ENCODE measurements around the gene THAP12. TPM values are rescaled to one million over a fixed set of nuclear protein-coding genes. Genes with fewer than 3 reads are reported as not detected.

Gene THAP12
- total RNA-seq, 2 donors from 2014 or later = 39.6 to 46.2 TPM

DNA sequence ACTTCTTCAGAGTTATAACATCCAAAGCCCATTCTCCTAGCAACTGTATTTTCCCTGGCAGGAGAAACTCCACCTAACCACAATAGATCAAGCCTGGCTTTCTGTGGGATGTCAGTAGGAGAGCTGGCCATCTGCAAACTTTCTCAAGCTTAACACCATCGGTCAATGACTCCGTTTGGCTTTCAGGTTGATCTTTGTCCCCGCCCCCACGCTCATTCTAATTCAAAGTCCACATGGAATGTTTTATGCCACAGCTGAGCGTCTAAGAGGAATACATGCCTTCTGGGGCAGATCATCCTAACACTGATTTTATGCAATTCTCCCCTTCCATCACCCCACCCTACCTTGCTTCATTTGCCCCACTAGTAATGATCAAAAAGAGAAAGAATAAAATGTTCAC is 5.0 kb upstream of the THAP12 start:
- Mint-ChIP-seq H3K36me3 (ENCODE audit: low read depth) (peaks cover 5% of the 10 kb centered on the region), H3K27ac (no peak overlapping the region), H3K4me1 (peaks cover 22% of the 10 kb centered on the region), H3K4me3 (no peak overlapping the region), H3K27me3 (ENCODE audit: insufficient read depth) (peaks cover 12% of the 10 kb centered on the region), H3K9me3 (no peaks in the 10 kb centered on the region)
- H3K27ac ChIP-seq (ENCODE audit: low read depth, low read length) = no peak overlapping the region
- no peak overlapping the region for H3K9ac ChIP-seq (ENCODE audit: extremely low read depth, low read length, poor library complexity, severe bottlenecking)
- H3K36me3 ChIP-seq (ENCODE audit: control insufficient read depth, insufficient read depth, low read length) = no peaks in the 10 kb centered on the region
- no peak for DNase-seq
- no peaks in the 10 kb centered on the region for H3K27me3 ChIP-seq (ENCODE audit: control insufficient read depth, insufficient read depth, low read length, poor library complexity, severe bottlenecking)
- no peak overlapping the region for H3K4me3 ChIP-seq (ENCODE audit: low read length)
- TF ChIP-seq, protein P1, sequence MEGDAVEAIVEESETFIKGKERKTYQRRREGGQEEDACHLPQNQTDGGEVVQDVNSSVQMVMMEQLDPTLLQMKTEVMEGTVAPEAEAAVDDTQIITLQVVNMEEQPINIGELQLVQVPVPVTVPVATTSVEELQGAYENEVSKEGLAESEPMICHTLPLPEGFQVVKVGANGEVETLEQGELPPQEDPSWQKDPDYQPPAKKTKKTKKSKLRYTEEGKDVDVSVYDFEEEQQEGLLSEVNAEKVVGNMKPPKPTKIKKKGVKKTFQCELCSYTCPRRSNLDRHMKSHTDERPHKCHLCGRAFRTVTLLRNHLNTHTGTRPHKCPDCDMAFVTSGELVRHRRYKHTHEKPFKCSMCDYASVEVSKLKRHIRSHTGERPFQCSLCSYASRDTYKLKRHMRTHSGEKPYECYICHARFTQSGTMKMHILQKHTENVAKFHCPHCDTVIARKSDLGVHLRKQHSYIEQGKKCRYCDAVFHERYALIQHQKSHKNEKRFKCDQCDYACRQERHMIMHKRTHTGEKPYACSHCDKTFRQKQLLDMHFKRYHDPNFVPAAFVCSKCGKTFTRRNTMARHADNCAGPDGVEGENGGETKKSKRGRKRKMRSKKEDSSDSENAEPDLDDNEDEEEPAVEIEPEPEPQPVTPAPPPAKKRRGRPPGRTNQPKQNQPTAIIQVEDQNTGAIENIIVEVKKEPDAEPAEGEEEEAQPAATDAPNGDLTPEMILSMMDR (conservative IDR thresholded peaks at IDR 0.05) = no peak
- WGBS, 2 experiments (ENCODE audit: insufficient coverage in 1 of 2, insufficient read length in 1 of 2) = 71 to 100% methylated on average over 3 to 5 of the region's 5 CpGs
- H3K4me1 ChIP-seq (ENCODE audit: control insufficient read depth, insufficient read depth, low read length) = peaks cover 3% of the 10 kb centered on the region
- no peaks in the 10 kb centered on the region for H3K9me3 ChIP-seq (ENCODE audit: control insufficient read depth, low read length)

DNA sequence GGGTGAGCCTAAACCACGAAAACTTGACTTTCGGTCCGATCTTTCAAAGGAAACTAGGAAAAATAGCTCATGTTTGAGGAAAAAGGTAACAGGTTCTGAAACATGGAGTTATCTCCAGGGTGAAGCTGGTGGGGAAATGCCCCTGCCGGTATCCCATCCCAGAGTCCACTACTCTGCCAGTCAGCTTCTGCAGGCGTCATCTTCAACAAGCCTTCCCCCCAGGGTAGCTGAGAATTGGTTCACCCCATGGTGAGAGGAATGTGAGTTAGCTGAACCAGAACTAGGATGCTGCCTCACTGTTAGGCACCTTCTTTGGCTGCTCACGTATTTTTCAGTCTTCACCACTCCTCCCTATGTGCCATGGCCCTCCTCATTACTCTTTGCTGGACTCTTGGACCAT is 1.3 kb upstream of the THAP12 start:
- 83 to 89% methylated on average over 4 to 6 of the region's 6 CpGs for WGBS, 2 experiments (ENCODE audit: insufficient coverage in 1 of 2, insufficient read length in 1 of 2)
- peaks cover 5% of the 10 kb centered on the region for H3K36me3 Mint-ChIP-seq (ENCODE audit: low read depth)
- H3K4me3 ChIP-seq (ENCODE audit: low read length) = peak overlapping the region; percentile 98
- H3K27me3 Mint-ChIP-seq (ENCODE audit: insufficient read depth) = peaks cover 12% of the 10 kb centered on the region
- peaks cover 3% of the 10 kb centered on the region for H3K4me1 ChIP-seq (ENCODE audit: control insufficient read depth, insufficient read depth, low read length)
- peaks cover 30% of the 10 kb centered on the region for H3K4me1 Mint-ChIP-seq
- TF ChIP-seq, protein P1 (conservative IDR thresholded peaks at IDR 0.05) = no peak
- no peaks in the 10 kb centered on the region for H3K9me3 Mint-ChIP-seq
- no peak overlapping the region for H3K27ac Mint-ChIP-seq
- H3K36me3 ChIP-seq (ENCODE audit: control insufficient read depth, insufficient read depth, low read length) = no peaks in the 10 kb centered on the region
- H3K4me3 Mint-ChIP-seq = peak overlapping the region; percentile 85
- no peak overlapping the region for H3K27ac ChIP-seq (ENCODE audit: low read depth, low read length)
- H3K9me3 ChIP-seq (ENCODE audit: control insufficient read depth, low read length) = no peaks in the 10 kb centered on the region
- H3K9ac ChIP-seq (ENCODE audit: extremely low read depth, low read length, poor library complexity, severe bottlenecking) = no peak overlapping the region
- H3K27me3 ChIP-seq (ENCODE audit: control insufficient read depth, insufficient read depth, low read length, poor library complexity, severe bottlenecking) = no peaks in the 10 kb centered on the region
- no peak for DNase-seq

DNA sequence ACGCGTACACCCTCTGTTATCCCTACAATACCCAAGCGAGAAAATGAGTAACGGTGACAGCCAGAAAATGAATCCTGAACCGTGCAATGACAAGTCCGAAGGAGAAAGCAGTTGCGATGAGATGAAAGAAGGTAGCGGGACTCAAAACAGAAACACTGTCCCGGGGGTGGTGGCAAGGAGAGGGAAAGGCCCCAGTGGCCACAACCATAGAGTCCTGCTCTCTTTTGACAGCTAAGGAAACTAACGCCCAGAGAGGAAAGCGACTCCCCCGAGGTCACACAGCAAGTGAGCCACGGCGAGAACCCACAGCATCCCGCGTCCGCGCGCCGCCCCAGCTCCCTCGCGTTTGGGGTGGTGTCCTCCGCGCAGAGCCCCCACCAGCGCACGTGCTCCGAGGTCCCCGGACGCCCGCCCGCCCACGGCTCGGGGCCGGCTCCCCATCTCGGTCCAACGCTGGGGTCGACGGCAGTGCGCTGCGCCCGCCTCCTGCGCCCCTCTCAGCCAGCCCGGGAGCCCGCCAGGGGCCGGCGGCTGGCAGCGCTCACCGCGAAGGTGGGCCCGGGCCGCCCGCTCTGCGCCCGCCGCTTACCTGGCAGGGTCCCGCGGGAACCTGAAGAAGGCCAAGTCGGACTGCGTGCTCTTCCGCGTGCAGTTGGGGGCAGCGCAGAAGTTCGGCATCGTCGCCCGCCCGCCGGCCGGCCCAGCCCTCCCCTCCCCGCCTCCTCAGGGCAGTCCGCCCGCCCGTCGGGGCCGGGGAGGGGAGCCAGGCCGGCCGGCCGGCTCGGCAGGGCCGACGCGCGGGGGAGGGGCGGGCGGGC is 564 bp downstream of the THAP12 start:
- H3K4me3 Mint-ChIP-seq = peak overlapping the region; percentile 85
- no peak overlapping the region for H3K27ac ChIP-seq (ENCODE audit: low read depth, low read length)

More for the DNA sequence above, 564 bp downstream of the THAP12 start:
- Histone ChIP-seq H3K27me3 (ENCODE audit: control insufficient read depth, insufficient read depth, low read length, poor library complexity, severe bottlenecking) (no peaks in the 10 kb centered on the region), H3K9ac (ENCODE audit: extremely low read depth, low read length, poor library complexity, severe bottlenecking) (peak overlapping the region; percentile 47), H3K4me1 (ENCODE audit: control insufficient read depth, insufficient read depth, low read length) (peaks cover 3% of the 10 kb centered on the region), H3K36me3 (ENCODE audit: control insufficient read depth, insufficient read depth, low read length) (no peaks in the 10 kb centered on the region), H3K4me3 (ENCODE audit: low read length) (peak overlapping the region; percentile 96), H3K9me3 (ENCODE audit: control insufficient read depth, low read length) (no peaks in the 10 kb centered on the region)
- Mint-ChIP-seq H3K36me3 (ENCODE audit: low read depth) (peaks cover 5% of the 10 kb centered on the region), H3K27ac (peak overlapping the region; percentile 38), H3K27me3 (ENCODE audit: insufficient read depth) (peaks cover 12% of the 10 kb centered on the region), H3K4me1 (peaks cover 22% of the 10 kb centered on the region), H3K9me3 (no peaks in the 10 kb centered on the region)
- TF ChIP-seq, protein P1 (conservative IDR thresholded peaks at IDR 0.05) = no peak
- DNase-seq = peak; percentile 75
- WGBS, 2 experiments (ENCODE audit: insufficient coverage in 1 of 2, insufficient read length in 1 of 2) = 0 to 2% methylated on average over 22 to 83 of the region's 85 CpGs

Data from endodermal cell (in vitro differentiated cells).